A673 (cell line): Measurements from ENCODE around the gene SPAG6. TPM values are rescaled to one million over a fixed set of nuclear protein-coding genes. Genes with fewer than 3 reads are reported as not detected.

Source experiments
- BruUV-seq: library from RNA; stranded (reverse); fragments of 400-500 nt; replicated peaks from 2 replicates; lab custom pipeline; 2021; lab: Mats Ljungman, UMichigan
- CTCF ChIA-PET: fragments of 300-600 bp; sonication (Branson Sonifier 250); formaldehyde crosslinking; loops from one replicate; lab custom pipeline; 2022; ENCODE audit warnings: antibody characterized with exemption; lab: Charles Lee
- POLR2A ChIA-PET: fragments of 300-600 bp; sonication (Branson Sonifier 250); formaldehyde crosslinking; loops from one replicate; lab custom pipeline; 2022; ENCODE audit warnings: antibody characterized with exemption; ENCODE audit not compliant: low non-redundant PET; lab: Charles Lee
- DNase-seq: peaks from one replicate; pipeline ENCODE4 v3.0.0-alpha.2; 2015; ENCODE audit warnings: low spot score
- H3K27ac ChIP-seq: fragments of 200-600 bp; sonication (generic); 2 replicates; pipeline ENCODE4 v1.5.1; 2016; ENCODE audit warnings: mixed run types, low read depth, mild to moderate bottlenecking, mixed read lengths, antibody characterized with exemption, low read length; ENCODE audit not compliant: poor library complexity, severe bottlenecking
- H3K27me3 ChIP-seq: fragments of 200-600 bp; sonication (generic); replicated peaks from 2 replicates; pipeline ENCODE4 v1.6.1; 2017; ENCODE audit warnings: mixed run types, low read depth, mild to moderate bottlenecking, mixed read lengths, antibody characterized with exemption, low read length; ENCODE audit not compliant: insufficient read depth, poor library complexity
- H3K36me3 ChIP-seq: fragments of 200-600 bp; sonication (generic); 2 replicates; pipeline ENCODE4 v1.6.1; 2016; ENCODE audit warnings: mixed run types, mild to moderate bottlenecking, mixed read lengths, antibody characterized with exemption, low read length; ENCODE audit not compliant: insufficient read depth, poor library complexity, severe bottlenecking
- H3K4me1 ChIP-seq: fragments of 200-600 bp; sonication (generic); 2 replicates; pipeline ENCODE4 v1.6.1; 2017; ENCODE audit warnings: mixed run types, mild to moderate bottlenecking, mixed read lengths, antibody characterized with exemption, low read length; ENCODE audit not compliant: insufficient read depth, poor library complexity, severe bottlenecking
- H3K4me3 ChIP-seq: fragments of 200-600 bp; sonication (generic); 2 replicates; pipeline ENCODE4 v1.5.1; 2016; ENCODE audit warnings: low read depth, mixed run types, mild to moderate bottlenecking, mixed read lengths, low read length; ENCODE audit not compliant: poor library complexity, severe bottlenecking
- H3K9me3 ChIP-seq: fragments of 200-600 bp; sonication (generic); 2 replicates; pipeline ENCODE4 v1.6.1; 2016; ENCODE audit warnings: mixed run types, low read depth, mild to moderate bottlenecking, mixed read lengths, antibody characterized with exemption, low read length; ENCODE audit not compliant: poor library complexity, severe bottlenecking
- EZH2 ChIP-seq: fragments of 200-600 bp; sonication (generic); IDR thresholded peaks from 2 replicates; pipeline ENCODE4 v1.6.1; 2017; ENCODE audit warnings: borderline replicate concordance, low read depth, mild to moderate bottlenecking, mixed read lengths, antibody characterized with exemption, low read length; ENCODE audit not compliant: poor library complexity, severe bottlenecking
- intact Hi-C: fragments of 100-400 bp; cut with micrococcal nuclease; formaldehyde crosslinking; loops from one replicate; pipeline ENCODE4 v1.10.0; 2022; ENCODE audit not compliant: unreplicated experiment
- total RNA-seq: library from RNA; stranded (reverse); gene quantifications from 2 replicates; pipeline ENCODE4 v1.2.3, GENCODE V29; 2021
- TF ChIP-seq, protein P1 (sequence below): fragments of 300-800, 200-600 bp; sonication (generic); conservative IDR thresholded peaks from 2 replicates; pipeline ENCODE4 v1.5.1; 2017; ENCODE audit warnings: low read depth, mild to moderate bottlenecking, antibody characterized with exemption, low read length, moderate library complexity, mixed read lengths

Gene SPAG6
- total RNA-seq, 1 experiment from 2014 or later = 0.39 TPM

DNA sequence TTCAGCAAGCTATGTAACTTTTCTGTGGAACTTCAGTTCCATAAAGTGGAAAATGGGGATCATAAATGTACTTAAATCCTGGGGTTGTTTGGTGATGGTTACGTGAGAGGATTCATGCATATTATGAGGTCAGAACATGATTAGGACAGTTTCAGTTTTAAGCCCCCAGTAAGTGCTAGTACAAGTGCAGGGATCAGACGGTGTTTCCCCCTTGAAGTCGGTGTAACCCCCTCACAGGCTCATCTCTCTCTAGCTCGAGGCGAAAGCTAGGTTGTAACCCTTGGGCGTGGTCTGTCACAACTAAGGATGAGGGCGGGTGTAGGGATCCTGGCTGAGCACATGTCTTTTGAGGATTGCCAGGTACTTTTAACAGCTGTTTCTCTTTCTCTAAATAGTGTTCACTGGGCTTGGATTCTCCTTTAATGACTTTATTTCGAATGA, 84.7 kb downstream of the SPAG6 start:
- TF ChIP-seq EZH2 = no peak
- TF ChIP-seq, protein P1, sequence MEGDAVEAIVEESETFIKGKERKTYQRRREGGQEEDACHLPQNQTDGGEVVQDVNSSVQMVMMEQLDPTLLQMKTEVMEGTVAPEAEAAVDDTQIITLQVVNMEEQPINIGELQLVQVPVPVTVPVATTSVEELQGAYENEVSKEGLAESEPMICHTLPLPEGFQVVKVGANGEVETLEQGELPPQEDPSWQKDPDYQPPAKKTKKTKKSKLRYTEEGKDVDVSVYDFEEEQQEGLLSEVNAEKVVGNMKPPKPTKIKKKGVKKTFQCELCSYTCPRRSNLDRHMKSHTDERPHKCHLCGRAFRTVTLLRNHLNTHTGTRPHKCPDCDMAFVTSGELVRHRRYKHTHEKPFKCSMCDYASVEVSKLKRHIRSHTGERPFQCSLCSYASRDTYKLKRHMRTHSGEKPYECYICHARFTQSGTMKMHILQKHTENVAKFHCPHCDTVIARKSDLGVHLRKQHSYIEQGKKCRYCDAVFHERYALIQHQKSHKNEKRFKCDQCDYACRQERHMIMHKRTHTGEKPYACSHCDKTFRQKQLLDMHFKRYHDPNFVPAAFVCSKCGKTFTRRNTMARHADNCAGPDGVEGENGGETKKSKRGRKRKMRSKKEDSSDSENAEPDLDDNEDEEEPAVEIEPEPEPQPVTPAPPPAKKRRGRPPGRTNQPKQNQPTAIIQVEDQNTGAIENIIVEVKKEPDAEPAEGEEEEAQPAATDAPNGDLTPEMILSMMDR = no peak
- H3K27me3 ChIP-seq = no peaks in the 10 kb centered on the region
- no peak for DNase-seq
- peaks cover 29% of the 10 kb centered on the region for H3K4me1 ChIP-seq
- no peak overlapping the region for H3K27ac ChIP-seq
- no peak overlapping the region for H3K4me3 ChIP-seq
- no peaks in the 10 kb centered on the region for H3K36me3 ChIP-seq
- intact Hi-C loops = loop anchor here (10.0 kb wide), 2 partner anchors 205 to 435 kb away; no protein-coding TSS in a partner anchor
- ChIA-PET POLR2A (no interaction called here), CTCF (no interaction called here)
- no peaks in the 10 kb centered on the region for H3K9me3 ChIP-seq
- BruUV-seq = no TSS peak

DNA sequence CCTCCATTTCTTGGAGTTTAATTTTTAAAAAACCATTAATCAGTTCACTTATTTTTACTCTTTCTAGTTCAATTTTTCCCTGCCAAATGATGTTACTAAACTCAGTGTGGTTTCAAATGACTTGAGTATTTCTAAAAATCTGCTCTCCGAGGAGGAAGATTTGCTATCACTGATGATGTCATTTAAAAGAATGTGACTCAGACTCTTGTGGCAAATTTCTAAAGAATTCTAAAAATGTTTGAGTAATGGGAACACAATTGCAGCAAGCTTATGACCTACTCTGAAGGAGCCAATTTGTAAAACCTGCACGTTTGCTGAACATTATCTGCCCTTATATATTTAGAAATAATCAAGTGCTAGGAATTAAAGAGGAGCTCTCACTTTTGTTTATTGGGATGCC, 88.6 kb downstream of the SPAG6 start:
- Histone ChIP-seq H3K9me3 (no peaks in the 10 kb centered on the region), H3K27ac (no peak overlapping the region), H3K4me3 (no peak overlapping the region), H3K4me1 (peaks cover 23% of the 10 kb centered on the region), H3K27me3 (no peaks in the 10 kb centered on the region), H3K36me3 (no peaks in the 10 kb centered on the region)
- CTCF ChIA-PET = no interaction called here
- POLR2A ChIA-PET = no interaction called here
- BruUV-seq = no TSS peak
- peak; percentile 82 for DNase-seq
- intact Hi-C loops = no loop called here
- TF ChIP-seq EZH2 = no peak
- TF ChIP-seq, protein P1 = no peak

DNA sequence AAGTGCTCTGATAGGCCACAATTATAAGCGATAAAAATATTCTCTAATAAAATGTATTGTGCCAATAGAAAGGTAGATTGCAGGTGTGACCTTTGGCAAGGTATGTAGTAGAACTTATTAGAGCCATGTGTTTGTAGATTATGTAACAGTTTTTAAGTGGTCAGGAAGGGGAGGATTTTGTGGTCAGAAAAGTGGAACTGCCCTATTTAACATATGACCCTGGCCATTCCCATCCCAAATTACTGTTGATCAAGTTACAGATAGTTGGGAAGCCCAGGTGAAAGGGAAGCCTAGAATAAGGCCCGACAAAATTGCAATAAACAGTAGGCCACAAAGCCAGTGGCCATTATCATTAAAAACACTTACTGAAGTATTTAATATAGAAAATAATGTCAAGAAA, 89.2 kb downstream of the SPAG6 start:
- no peaks in the 10 kb centered on the region for H3K36me3 ChIP-seq
- CTCF ChIA-PET = no interaction called here
- H3K4me3 ChIP-seq = no peak overlapping the region
- DNase-seq = no peak
- no peaks in the 10 kb centered on the region for H3K27me3 ChIP-seq
- no peak overlapping the region for H3K27ac ChIP-seq
- intact Hi-C loops = no loop called here
- no peaks in the 10 kb centered on the region for H3K9me3 ChIP-seq
- POLR2A ChIA-PET = no interaction called here
- TF ChIP-seq, protein P1 = no peak
- TF ChIP-seq EZH2 = no peak
- BruUV-seq = no TSS peak
- H3K4me1 ChIP-seq = peaks cover 17% of the 10 kb centered on the region
